Uterus (tissue), 4 donors: Measurements from ENCODE around the gene SLAMF6. TPM values are rescaled to one million over a fixed set of nuclear protein-coding genes. Genes with fewer than 3 reads are reported as not detected.
"Not testable (repeated sequence)": the region's sequence is repeated elsewhere in the genome, so short reads cannot be mapped to it uniquely, and the experiment has no call there.

Source experiments
- DNase-seq, 2 donors: peaks; one replicate each; pipeline ENCODE4 v3.0.0-alpha.2; 2019 to 2020
- H3K27ac ChIP-seq, 2 donors: fragments of 200-600 bp; sonication (generic); 1 replicate in 1 of 2; 2 replicates in 1 of 2; pipeline ENCODE4 v1.5.1; 2016 to 2018
- H3K27me3 ChIP-seq, 2 donors: fragments of 200-600 bp; sonication (generic); one replicate each; pipeline ENCODE4 v1.5.1; 2018 to 2019; ENCODE audit warnings: control low read depth in 1 of 2
- H3K36me3 ChIP-seq, 2 donors: fragments of 200-600 bp; sonication (generic); one replicate each; pipeline ENCODE4 v1.5.1; 2019; ENCODE audit warnings: control low read depth in 1 of 2
- H3K4me1 ChIP-seq, 2 donors: fragments of 200-600 bp; sonication (generic); one replicate each; pipeline ENCODE4 v1.5.1; 2018 to 2019; ENCODE audit warnings: control low read depth in 1 of 2
- H3K4me3 ChIP-seq, 2 donors: fragments of 200-600 bp; sonication (generic); 1 replicate in 1 of 2; 2 replicates in 1 of 2; pipeline ENCODE4 v1.5.1; 2018 to 2019; ENCODE audit warnings: mild to moderate bottlenecking in 1 of 2
- H3K9me3 ChIP-seq, 2 donors: fragments of 200-600 bp; sonication (generic); one replicate each; pipeline ENCODE4 v1.5.1; 2019; ENCODE audit warnings: control low read depth in 1 of 2
- CTCF ChIP-seq, 4 experiments: fragments of 200-600 bp in 2 of 4; fragments of 450-650 bp in 2 of 4; sonication (generic) in 2 of 4; IDR thresholded peaks; one replicate each; pipeline ENCODE4 v1.5.1; 2016 to 2019; ENCODE audit warnings: antibody characterized with exemption in 4 of 4, mild to moderate bottlenecking in 2 of 4, moderate library complexity in 1 of 4
- POLR2A ChIP-seq, 2 donors: fragments of 450-650 bp; IDR thresholded peaks; one replicate each; pipeline ENCODE4 v1.6.1; 2016; ENCODE audit warnings: antibody characterized with exemption in 2 of 2, mild to moderate bottlenecking in 1 of 2, moderate library complexity in 1 of 2
- intact Hi-C: fragments of 100-400 bp; cut with DNase I; formaldehyde crosslinking; loops from one replicate; pipeline ENCODE4 v1.15.1; 2023; ENCODE audit warnings: low total_unique reads
- total RNA-seq, 4 donors: library from RNA; depleted of rRNA in 3 of 4; stranded (reverse); fragments of >200 nt in 3 of 4; gene quantifications; one replicate each; pipeline versions ENCODE4 v1.1.0 to v1.2.4, GENCODE V29; 2014 to 2023
- donor health status: DM: yes; HTN: yes; CAD: no.

Gene SLAMF6
- total RNA-seq, 4 donors from 2014 or later = under 0.01 to 3.8 (median 0.65) TPM

DNA sequence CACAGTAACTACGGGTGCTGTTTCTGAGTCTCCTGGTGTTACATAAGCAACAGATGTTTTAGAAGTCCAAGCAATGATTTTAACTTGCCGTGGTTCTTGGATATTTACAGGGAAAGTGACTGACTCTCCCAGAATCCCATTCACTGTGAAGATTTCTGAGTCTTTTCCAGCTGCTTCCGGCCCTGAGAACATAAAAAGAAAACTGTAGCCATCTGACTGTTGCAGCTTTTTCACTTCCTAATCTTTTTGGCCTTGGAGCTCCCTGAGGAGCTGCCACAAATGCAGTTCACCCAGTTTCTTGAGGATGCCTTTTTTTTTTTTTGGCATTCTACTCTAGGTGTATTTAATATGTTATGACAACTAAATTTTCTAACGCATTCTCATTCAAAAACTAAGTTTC is 42.5 kb upstream of the SLAMF6 start:
- no peak overlapping the region for H3K27ac ChIP-seq
- no peaks in the 10 kb centered on the region for H3K4me1 ChIP-seq
- H3K36me3 ChIP-seq = no peaks in the 10 kb centered on the region
- intact Hi-C loops = no loop called here
- no peak for TF ChIP-seq POLR2A (IDR thresholded peaks at IDR 0.05)
- TF ChIP-seq CTCF (IDR thresholded peaks at IDR 0.05) = no peak
- no peak for DNase-seq
- no peak overlapping the region for H3K4me3 ChIP-seq
- no peaks in the 10 kb centered on the region for H3K9me3 ChIP-seq
- no peaks in the 10 kb centered on the region for H3K27me3 ChIP-seq

DNA sequence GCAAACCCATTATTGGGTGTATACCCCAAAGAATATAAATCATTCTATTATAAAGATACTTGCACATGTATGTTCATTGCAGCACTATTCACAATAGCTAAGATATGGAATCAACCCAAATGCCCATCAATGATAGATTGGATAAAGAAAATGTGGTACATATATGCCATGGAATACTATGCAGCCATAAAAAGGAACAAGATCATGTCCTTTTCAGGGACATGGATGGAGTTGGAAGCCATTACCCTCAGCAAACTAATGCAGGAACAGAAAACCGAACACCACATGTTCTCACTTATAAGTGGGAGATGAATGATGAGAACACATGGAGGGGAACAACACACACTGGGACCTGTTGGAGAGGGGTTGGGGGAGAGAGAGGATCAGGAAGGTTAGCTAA is 40.2 kb upstream of the SLAMF6 start:
- intact Hi-C loops = not testable (repeated sequence)

DNA sequence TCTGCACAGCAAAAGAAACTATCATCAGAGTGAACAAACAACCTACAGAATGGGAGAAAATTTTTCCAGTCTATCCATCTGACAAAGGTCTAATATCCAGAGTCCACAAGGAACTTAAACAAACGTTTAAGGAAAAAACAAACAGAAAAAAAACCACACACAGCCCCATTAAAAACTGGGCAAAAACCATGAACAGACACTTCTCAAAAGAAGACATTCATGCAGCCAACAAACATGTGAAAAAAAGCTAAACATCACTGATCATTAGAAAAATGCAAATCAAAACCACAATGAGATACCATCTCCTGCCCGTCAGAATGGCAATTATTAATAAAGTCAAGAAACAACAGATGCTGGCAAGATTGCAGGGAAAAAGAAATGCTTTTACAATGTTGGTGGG is 39.7 kb upstream of the SLAMF6 start:
- H3K4me3 ChIP-seq, H3K36me3 ChIP-seq, H3K27ac ChIP-seq, intact Hi-C loops, H3K27me3 ChIP-seq, DNase-seq, H3K9me3 ChIP-seq, H3K4me1 ChIP-seq: not testable (repeated sequence)

More for the DNA sequence above, 40.2 kb upstream of the SLAMF6 start:
- H3K4me3 ChIP-seq, H3K4me1 ChIP-seq, H3K36me3 ChIP-seq, H3K27me3 ChIP-seq, DNase-seq, H3K27ac ChIP-seq, H3K9me3 ChIP-seq: not testable (repeated sequence)

DNA sequence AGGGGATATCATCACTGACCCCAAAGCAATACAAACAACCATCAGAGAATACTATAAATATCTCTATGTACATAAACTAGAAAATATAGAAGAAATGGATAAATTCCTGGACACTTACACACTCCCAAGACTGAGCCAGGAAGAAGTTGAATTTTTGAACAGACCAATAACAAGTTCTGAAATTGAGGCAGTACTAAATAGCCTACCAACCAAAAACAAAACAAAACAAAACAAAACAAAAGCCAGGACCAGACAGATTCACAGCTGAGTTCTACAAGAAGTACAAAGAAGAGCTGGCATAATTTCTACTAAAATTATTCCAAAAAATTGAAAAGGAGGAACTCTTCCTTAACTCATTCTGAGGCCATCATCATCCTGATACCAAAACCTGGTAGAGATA is 37.8 kb upstream of the SLAMF6 start:
- Histone ChIP-seq H3K36me3 (no peaks in the 10 kb centered on the region), H3K27ac (no peak overlapping the region), H3K9me3 (no peaks in the 10 kb centered on the region), H3K4me3 (no peak overlapping the region), H3K27me3 (no peaks in the 10 kb centered on the region), H3K4me1 (no peaks in the 10 kb centered on the region)
- no peak for DNase-seq
- TF ChIP-seq CTCF (IDR thresholded peaks at IDR 0.05) (no peak), POLR2A (IDR thresholded peaks at IDR 0.05) (no peak)
- intact Hi-C loops = no loop called here

DNA sequence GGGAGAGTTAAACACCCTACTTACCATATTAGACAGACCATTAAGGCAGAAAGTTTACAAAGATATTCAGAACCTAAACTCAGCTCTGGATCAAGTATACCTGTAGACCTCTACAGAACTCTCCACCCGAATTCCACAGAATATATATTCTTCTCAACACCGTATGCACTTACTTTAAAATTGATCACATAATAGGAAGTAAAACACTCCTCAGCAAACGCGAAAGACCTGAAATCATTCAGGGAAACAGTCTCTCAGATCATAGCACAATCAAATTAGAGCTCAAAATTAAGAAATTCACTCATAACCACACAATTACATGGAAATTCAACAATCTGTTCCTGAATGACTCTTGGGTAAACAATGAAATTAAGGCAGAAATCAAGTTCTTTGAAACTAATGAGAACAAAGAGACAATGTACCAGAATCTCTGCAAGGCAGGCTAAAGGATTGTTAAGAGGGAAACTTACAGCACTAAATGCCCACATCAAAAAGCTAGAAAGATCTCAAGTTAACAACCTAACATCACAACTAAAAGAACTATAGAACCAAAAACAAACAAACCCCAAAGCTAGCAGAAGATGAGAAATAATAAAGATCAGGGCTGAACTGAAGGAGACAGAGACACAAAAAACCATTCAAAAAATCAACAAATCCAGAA is 37.1 kb upstream of the SLAMF6 start:
- Histone ChIP-seq H3K27me3 (no peaks in the 10 kb centered on the region), H3K4me3 (no peak overlapping the region), H3K4me1 (no peaks in the 10 kb centered on the region), H3K27ac (no peak overlapping the region), H3K36me3 (no peaks in the 10 kb centered on the region), H3K9me3 (no peaks in the 10 kb centered on the region)
- intact Hi-C loops = no loop called here
- no peak for TF ChIP-seq CTCF (IDR thresholded peaks at IDR 0.05)
- no peak for TF ChIP-seq POLR2A (IDR thresholded peaks at IDR 0.05)
- no peak for DNase-seq

- H3K4me3 ChIP-seq, intact Hi-C loops, H3K27ac ChIP-seq, H3K4me1 ChIP-seq, H3K27me3 ChIP-seq, H3K36me3 ChIP-seq, DNase-seq, H3K9me3 ChIP-seq: not testable (repeated sequence)
Observed at GRCh38 chr1:160559437-160559836, 36.4 kb upstream of the SLAMF6 start.
